ENCODE results near the gene MIGA1. TPM values are rescaled to one million over a fixed set of nuclear protein-coding genes. Genes with fewer than 3 reads are reported as not detected.
"Not testable (repeated sequence)": the region's sequence is repeated elsewhere in the genome, so short reads cannot be mapped to it uniquely, and the experiment has no call there.

MIGA1 gene
- total and polyA plus RNA-seq, 7 donors: 1.2 to 22.2 (median 18.8) TPM

DNA sequence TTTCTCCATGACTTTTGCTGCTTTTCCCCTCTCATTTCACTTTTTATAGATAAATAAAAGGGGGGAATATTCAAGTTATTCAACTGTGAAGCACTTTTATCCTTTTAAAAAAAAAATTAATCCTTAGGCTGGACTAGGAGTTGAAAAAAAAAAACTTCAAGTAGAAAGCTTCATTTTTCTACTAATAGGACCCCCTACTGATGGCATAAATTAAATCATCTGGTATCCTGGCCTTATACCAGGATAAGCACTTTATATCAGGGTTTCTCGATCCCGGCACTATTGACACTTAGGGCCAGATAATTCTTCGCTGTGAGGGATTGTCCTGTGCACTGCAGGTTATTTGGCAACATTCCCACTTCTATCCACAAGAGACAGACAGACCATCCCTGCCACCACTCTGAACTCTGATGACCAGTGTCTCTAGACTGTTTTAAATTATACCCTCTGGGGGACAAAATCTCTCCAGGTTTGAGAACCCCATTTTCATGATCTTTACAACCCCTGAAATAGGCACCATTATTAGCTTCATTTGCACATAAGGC lies 37.4 kb upstream of the MIGA1 start:
- no peaks in the 10 kb centered on the region for H3K9me3 ChIP-seq
- no peaks in the 10 kb centered on the region for H3K27me3 ChIP-seq
- H3K4me1 ChIP-seq: peaks cover 0 to 4% (median 4%) of the 10 kb centered on the region in 4 donors
- 93% methylated on average over 3 of the region's 3 CpGs for WGBS, 2 donors
- DNase-seq: no peak
- intact Hi-C loops (cut with DNase I): no loop called here
- H3K27ac ChIP-seq: no peak overlapping the region
- H3K36me3 ChIP-seq: peaks cover 0 to 16% (median 5%) of the 10 kb centered on the region in 4 donors
- H3K4me3 ChIP-seq: no peak overlapping the region
- TF ChIP-seq EP300 (IDR thresholded peaks at IDR 0.05) (no peak), POLR2AphosphoS5 (IDR thresholded peaks at IDR 0.05) (no peak), POLR2A (IDR thresholded peaks at IDR 0.05) (no peak)
- TF ChIP-seq, protein P1, sequence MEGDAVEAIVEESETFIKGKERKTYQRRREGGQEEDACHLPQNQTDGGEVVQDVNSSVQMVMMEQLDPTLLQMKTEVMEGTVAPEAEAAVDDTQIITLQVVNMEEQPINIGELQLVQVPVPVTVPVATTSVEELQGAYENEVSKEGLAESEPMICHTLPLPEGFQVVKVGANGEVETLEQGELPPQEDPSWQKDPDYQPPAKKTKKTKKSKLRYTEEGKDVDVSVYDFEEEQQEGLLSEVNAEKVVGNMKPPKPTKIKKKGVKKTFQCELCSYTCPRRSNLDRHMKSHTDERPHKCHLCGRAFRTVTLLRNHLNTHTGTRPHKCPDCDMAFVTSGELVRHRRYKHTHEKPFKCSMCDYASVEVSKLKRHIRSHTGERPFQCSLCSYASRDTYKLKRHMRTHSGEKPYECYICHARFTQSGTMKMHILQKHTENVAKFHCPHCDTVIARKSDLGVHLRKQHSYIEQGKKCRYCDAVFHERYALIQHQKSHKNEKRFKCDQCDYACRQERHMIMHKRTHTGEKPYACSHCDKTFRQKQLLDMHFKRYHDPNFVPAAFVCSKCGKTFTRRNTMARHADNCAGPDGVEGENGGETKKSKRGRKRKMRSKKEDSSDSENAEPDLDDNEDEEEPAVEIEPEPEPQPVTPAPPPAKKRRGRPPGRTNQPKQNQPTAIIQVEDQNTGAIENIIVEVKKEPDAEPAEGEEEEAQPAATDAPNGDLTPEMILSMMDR (IDR thresholded peaks at IDR 0.05): no peak

DNA sequence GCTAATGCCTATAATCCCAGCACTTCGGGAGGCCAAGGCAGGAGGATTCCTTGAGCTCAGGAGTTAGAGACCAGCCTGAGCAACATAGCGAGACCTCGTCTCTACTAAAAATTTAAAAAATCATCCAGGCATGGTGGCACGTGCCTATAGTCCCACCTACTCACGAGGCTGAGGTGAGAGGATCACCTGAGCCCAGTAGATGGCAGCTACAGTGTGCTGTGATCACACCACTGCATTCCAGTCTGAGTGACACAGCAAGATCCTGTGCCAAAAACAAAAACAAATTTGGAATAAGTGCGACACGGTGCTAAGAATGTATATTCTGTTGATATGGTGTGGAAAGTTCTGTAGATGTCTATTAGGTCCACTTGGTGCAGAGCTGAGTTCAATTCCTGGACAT lies 34.9 kb upstream of the MIGA1 start:
- no peak for DNase-seq
- TF ChIP-seq, protein P1 (IDR thresholded peaks at IDR 0.05): no peak
- TF ChIP-seq EP300 (IDR thresholded peaks at IDR 0.05) (no peak), POLR2AphosphoS5 (IDR thresholded peaks at IDR 0.05) (no peak), POLR2A (IDR thresholded peaks at IDR 0.05) (no peak)
- WGBS, 2 donors: 91 to 93% methylated on average over 7 of the region's 7 CpGs
- Histone ChIP-seq H3K4me3 (no peak overlapping the region), H3K4me1 (peaks cover 0 to 10% (median 8%) of the 10 kb centered on the region in 4 donors), H3K9me3 (no peaks in the 10 kb centered on the region), H3K27ac (no peak overlapping the region), H3K36me3 (no peaks in the 10 kb centered on the region), H3K27me3 (no peaks in the 10 kb centered on the region)
- intact Hi-C loops (cut with DNase I): no loop called here

DNA sequence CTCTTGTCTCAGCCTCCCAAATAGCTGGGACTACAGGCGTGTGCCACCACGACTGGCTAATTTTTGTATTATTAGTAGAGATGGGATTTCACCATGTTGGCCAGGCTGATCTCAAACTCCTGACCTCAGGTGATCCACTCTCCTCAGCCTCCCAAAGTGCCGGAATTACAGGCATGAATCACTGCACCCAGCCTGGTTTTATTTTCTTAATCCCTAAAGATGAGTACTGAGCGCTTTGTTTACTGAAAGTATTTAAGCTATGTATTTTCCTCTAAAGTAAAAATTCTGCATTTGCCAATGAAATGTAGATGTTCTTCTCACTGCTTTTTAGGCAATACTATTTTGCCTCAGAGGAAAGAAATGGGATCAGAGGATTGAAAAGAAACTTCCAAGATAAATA lies 30.0 kb upstream of the MIGA1 start:
- H3K27me3 ChIP-seq; H3K27ac ChIP-seq; H3K36me3 ChIP-seq; H3K4me3 ChIP-seq; H3K9me3 ChIP-seq; intact Hi-C loops (cut with DNase I); DNase-seq: not testable (repeated sequence)
- peaks cover 0 to 14% (median 11%) of the 10 kb centered on the region in 4 donors for H3K4me1 ChIP-seq
- 93% methylated on average over 4 of the region's 4 CpGs for WGBS, 2 donors

DNA sequence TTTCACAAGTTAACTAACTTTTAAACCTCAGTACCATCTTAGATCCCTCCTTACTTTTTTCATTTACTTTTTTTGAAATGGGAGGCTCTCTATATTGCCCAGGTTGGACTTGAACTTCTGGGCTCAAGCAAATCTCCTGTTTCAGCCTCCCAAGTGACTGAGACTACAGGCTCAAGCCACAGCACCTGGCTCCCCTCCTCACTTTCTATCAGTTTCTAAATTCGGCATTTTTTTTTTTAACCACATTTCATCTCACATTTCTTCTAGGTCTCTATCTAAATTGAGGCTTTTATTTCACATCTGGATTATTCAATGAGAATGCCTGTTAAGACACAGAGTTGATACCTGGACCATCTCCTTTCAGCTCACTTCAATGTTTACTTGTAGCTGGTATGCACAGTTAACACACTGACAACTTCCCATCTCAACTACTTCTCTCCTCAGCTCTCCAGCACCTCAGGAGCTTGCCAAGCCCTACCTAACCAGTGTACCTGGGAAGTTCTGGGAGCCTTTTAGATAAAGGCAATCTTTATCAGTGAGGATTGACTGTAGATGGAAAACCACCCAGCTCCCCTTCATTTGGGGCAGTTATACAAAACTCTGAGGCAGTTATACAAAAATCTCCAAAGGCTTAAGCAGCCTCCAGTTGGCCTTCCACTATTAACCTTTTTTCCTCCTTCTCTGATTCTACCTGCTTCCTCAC lies 23.2 kb upstream of the MIGA1 start:
- intact Hi-C loops (cut with DNase I): loop anchor here (5.0 kb wide), 1 partner anchor 74 kb away; the partner anchor contains the start of gene ZZZ3
- no peak overlapping the region for H3K27ac ChIP-seq
- TF ChIP-seq EP300 (IDR thresholded peaks at IDR 0.05): no peak
- TF ChIP-seq, protein P1 (IDR thresholded peaks at IDR 0.05): no peak
- TF ChIP-seq POLR2A (IDR thresholded peaks at IDR 0.05): no peak
- no peak for TF ChIP-seq POLR2AphosphoS5 (IDR thresholded peaks at IDR 0.05)

DNA sequence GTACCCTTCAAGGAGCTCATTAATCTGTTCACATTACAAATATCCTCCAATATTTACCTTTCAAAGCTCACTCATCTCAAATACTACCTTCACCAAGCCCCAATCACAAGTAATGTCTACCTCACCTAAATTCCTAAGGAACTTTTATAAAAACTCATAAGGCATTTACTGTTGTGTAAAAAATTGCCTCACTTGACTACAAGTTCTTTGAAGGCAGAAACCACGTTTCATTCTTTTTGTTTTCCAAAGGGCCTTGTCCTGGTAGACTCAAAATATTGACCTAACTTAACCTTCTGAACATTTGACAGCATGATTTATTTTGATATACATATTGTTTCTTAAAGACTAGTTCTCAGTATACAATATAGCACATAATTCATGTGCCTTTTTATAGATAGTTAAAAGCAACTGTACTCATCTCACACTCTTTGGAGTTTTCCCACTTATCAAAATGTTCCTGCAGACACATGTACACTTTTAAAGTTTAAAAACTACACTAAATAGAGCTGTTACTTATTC lies 22.3 kb upstream of the MIGA1 start:
- Histone ChIP-seq H3K27me3 (no peaks in the 10 kb centered on the region), H3K27ac (peak overlapping the region in 2 of 4 donors; percentile 90 to 96), H3K9me3 (no peaks in the 10 kb centered on the region), H3K36me3 (no peaks in the 10 kb centered on the region), H3K4me3 (no peak overlapping the region), H3K4me1 (peaks cover 0 to 36% (median 19%) of the 10 kb centered on the region in 4 donors)
- intact Hi-C loops (cut with DNase I): loop anchor here (5.0 kb wide), 1 partner anchor 75 kb away; the partner anchor contains the start of gene ZZZ3
- DNase-seq: no peak
- 39 to 58% methylated on average over 1 of the region's 1 CpG for WGBS, 2 donors
- TF ChIP-seq EP300 (IDR thresholded peaks at IDR 0.05): no peak
- TF ChIP-seq, protein P1 (IDR thresholded peaks at IDR 0.05): no peak
- no peak for TF ChIP-seq POLR2A (IDR thresholded peaks at IDR 0.05)
- no peak for TF ChIP-seq POLR2AphosphoS5 (IDR thresholded peaks at IDR 0.05)

More for the DNA sequence above, 23.2 kb upstream of the MIGA1 start:
- no peak overlapping the region for H3K4me3 ChIP-seq
- H3K27me3 ChIP-seq: no peaks in the 10 kb centered on the region
- DNase-seq: no peak
- H3K36me3 ChIP-seq: no peaks in the 10 kb centered on the region
- peaks cover 0 to 36% (median 19%) of the 10 kb centered on the region in 4 donors for H3K4me1 ChIP-seq
- H3K9me3 ChIP-seq: no peaks in the 10 kb centered on the region
- WGBS, 2 donors: 61 to 75% methylated on average over 1 of the region's 1 CpG

All from sigmoid colon (tissue), 7 donors.